ENCODE measurements around the gene EFEMP2.

EFEMP2 gene

DNA sequence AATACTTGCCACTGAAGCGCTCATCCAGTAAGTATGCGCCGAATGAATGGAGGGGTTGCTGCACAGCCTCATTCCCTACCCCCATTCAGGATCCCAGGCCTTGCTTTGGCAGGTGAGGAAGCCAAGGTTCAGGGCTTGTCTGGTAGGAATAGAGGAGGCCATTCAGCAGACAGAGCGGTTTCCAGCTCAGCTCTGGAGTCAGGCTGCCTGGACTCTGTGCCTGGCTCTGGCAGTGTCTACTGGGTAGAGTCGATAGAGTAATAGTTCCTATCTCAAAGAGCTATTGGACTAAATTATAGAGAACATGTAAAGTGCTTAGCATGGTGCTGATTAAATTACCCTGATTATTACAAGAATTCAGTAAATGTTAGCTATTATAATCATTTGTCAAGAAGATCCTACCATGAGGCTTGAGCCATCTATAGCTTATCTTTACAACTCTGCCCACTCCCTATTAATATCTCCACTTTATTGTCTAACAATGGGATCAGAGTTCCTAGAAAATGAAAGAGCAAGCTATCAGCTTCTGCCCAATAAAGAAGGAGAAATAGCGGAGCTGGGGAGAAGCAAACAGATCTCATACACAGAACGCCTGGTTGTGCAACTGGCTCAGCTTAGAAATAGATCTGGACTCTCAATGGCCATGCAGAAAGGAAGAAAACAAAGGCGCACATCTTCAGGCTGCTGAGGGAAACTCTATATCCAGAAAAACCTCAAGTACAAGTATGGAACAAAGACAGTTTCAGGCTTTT is 45.4 kb downstream of the EFEMP2 start:
- no peak overlapping the region for H3K4me2 ChIP-seq (ENCODE audit: low read length)
- H3K79me2 ChIP-seq (ENCODE audit: control insufficient read depth, low read length), result no peaks in the 10 kb centered on the region
- no peaks in the 10 kb centered on the region for H3K36me3 ChIP-seq (ENCODE audit: control insufficient read depth, low read length)
- TF ChIP-seq EZH2phosphoT487 (IDR thresholded peaks at IDR 0.05; ENCODE audit: borderline replicate concordance, low read length), result no peak
- TF ChIP-seq, protein P1, sequence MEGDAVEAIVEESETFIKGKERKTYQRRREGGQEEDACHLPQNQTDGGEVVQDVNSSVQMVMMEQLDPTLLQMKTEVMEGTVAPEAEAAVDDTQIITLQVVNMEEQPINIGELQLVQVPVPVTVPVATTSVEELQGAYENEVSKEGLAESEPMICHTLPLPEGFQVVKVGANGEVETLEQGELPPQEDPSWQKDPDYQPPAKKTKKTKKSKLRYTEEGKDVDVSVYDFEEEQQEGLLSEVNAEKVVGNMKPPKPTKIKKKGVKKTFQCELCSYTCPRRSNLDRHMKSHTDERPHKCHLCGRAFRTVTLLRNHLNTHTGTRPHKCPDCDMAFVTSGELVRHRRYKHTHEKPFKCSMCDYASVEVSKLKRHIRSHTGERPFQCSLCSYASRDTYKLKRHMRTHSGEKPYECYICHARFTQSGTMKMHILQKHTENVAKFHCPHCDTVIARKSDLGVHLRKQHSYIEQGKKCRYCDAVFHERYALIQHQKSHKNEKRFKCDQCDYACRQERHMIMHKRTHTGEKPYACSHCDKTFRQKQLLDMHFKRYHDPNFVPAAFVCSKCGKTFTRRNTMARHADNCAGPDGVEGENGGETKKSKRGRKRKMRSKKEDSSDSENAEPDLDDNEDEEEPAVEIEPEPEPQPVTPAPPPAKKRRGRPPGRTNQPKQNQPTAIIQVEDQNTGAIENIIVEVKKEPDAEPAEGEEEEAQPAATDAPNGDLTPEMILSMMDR (IDR thresholded peaks at IDR 0.05; ENCODE audit: low read depth, low read length, poor library complexity, severe bottlenecking), result no peak
- H3K4me3 ChIP-seq (ENCODE audit: low read length), result no peak overlapping the region
- no peak overlapping the region for H3K27ac ChIP-seq (ENCODE audit: low read depth, low read length)
- no peaks in the 10 kb centered on the region for H4K20me1 ChIP-seq (ENCODE audit: control insufficient read depth, insufficient read depth, low read depth, low read length)
- peaks cover 12% of the 10 kb centered on the region; the same call in 1 of the 2 replicates for H3K27me3 ChIP-seq (ENCODE audit: control insufficient read depth, low read length)
- H3F3A ChIP-seq (ENCODE audit: control insufficient read depth, insufficient read depth), result peaks cover 9% of the 10 kb centered on the region
- H3K4me1 ChIP-seq (ENCODE audit: control insufficient read depth, low read length), result 0 out of 2 replicates have a peak, but pooled peaks cover 2% of the 10 kb centered on the region
- H3K9me2 ChIP-seq (replicated peaks; ENCODE audit: control insufficient read depth, low read length), result no peaks in the 10 kb centered on the region
- no peaks in the 10 kb centered on the region for H3K9me3 ChIP-seq (ENCODE audit: control insufficient read depth, insufficient read depth, low read length)

DNA sequence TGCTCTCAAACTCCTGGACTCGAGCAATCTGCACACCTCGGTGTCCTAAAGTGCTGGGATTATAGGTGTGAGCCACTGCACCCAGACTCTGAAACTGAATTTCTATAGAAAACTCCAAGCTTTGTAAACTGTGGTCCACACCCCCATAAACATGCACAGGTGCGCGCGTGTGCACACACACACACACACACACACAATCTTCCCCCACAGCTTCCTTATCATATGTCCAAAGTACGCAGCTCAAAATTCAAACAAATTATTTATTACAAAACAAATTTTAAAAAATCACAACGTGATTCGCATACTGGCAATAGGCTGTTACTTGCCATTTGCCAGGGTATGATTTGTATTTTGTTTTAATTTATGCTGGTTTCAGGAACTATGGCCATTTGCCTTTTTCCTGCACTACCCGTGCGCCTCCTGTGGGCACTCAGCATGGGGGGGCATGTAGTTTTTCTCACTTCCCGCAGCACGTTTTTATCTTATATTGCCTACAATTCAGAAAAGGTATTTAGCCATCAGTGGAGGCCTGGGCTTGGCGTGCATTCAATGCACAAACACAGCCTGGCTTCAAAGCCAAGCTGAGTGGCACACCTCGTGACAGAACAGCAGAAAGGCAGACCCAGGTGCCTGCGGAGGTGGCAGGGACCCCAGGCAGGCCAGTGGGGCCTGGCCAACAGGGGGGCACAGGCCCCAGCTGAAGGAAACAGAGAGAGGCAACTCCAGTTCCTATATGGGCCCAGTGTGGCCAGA is 49.6 kb downstream of the EFEMP2 start:
- H3K9me3 ChIP-seq (ENCODE audit: control insufficient read depth, insufficient read depth, low read length), result no peaks in the 10 kb centered on the region
- H3K4me1 ChIP-seq (ENCODE audit: control insufficient read depth, low read length), result peaks cover 15% of the 10 kb centered on the region
- no peaks in the 10 kb centered on the region for H3K36me3 ChIP-seq (ENCODE audit: control insufficient read depth, low read length)
- no peaks in the 10 kb centered on the region for H3F3A ChIP-seq (ENCODE audit: control insufficient read depth, insufficient read depth)
- H3K4me2 ChIP-seq (ENCODE audit: low read length), result no peak overlapping the region
- no peak overlapping the region for H3K4me3 ChIP-seq (ENCODE audit: low read length)
- H3K27me3 ChIP-seq (ENCODE audit: control insufficient read depth, low read length), result no peaks in the 10 kb centered on the region
- no peaks in the 10 kb centered on the region for H4K20me1 ChIP-seq (ENCODE audit: control insufficient read depth, insufficient read depth, low read depth, low read length)
- no peak overlapping the region for H3K27ac ChIP-seq (ENCODE audit: low read depth, low read length)
- H3K9me2 ChIP-seq (replicated peaks; ENCODE audit: control insufficient read depth, low read length), result no peaks in the 10 kb centered on the region
- H3K79me2 ChIP-seq (ENCODE audit: control insufficient read depth, low read length), result no peaks in the 10 kb centered on the region
- TF ChIP-seq EZH2phosphoT487 (IDR thresholded peaks at IDR 0.05; ENCODE audit: borderline replicate concordance, low read length), result no peak
- TF ChIP-seq, protein P1 (IDR thresholded peaks at IDR 0.05; ENCODE audit: low read depth, low read length, poor library complexity, severe bottlenecking), result no peak

DNA sequence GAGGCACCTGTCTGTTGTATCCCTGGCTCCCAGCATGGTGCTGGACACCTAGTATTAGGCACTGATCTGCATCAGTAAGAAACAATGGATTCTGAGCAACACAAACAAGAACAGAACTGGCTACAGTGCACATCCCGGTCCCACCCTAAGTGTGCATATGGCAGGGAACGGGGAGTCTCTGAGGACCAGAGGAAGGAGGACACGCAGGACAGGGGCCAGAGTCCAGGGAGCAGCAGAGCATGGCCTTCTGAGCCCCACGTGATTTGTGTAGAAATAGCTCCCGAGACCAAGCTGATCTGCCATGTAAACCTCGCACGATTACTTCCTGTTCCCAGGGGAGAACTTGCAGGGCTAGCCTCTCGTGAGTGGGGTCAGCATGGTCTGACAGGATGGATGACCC is 51.5 kb downstream of the EFEMP2 start:
- no peak overlapping the region for H3K4me2 ChIP-seq (ENCODE audit: low read length)
- no peaks in the 10 kb centered on the region for H3F3A ChIP-seq (ENCODE audit: control insufficient read depth, insufficient read depth)
- H3K27ac ChIP-seq (ENCODE audit: low read depth, low read length), result no peak overlapping the region
- TF ChIP-seq, protein P1 (IDR thresholded peaks at IDR 0.05; ENCODE audit: low read depth, low read length, poor library complexity, severe bottlenecking), result no peak
- TF ChIP-seq EZH2phosphoT487 (IDR thresholded peaks at IDR 0.05; ENCODE audit: borderline replicate concordance, low read length), result no peak
- H3K79me2 ChIP-seq (ENCODE audit: control insufficient read depth, low read length), result no peaks in the 10 kb centered on the region
- H3K4me3 ChIP-seq (ENCODE audit: low read length), result no peak overlapping the region
- no peaks in the 10 kb centered on the region for H4K20me1 ChIP-seq (ENCODE audit: control insufficient read depth, insufficient read depth, low read depth, low read length)
- H3K4me1 ChIP-seq (ENCODE audit: control insufficient read depth, low read length), result peaks cover 28% of the 10 kb centered on the region
- no peaks in the 10 kb centered on the region for H3K27me3 ChIP-seq (ENCODE audit: control insufficient read depth, low read length)
- H3K36me3 ChIP-seq (ENCODE audit: control insufficient read depth, low read length), result no peaks in the 10 kb centered on the region
- no peaks in the 10 kb centered on the region for H3K9me3 ChIP-seq (ENCODE audit: control insufficient read depth, insufficient read depth, low read length)
- no peaks in the 10 kb centered on the region for H3K9me2 ChIP-seq (replicated peaks; ENCODE audit: control insufficient read depth, low read length)

All from DOHH2 (cell line).